ENCODE results near the gene PRSS58.

The PRSS58 gene

GRCh38 chr7:142257958-142258357, at the start of gene PRSS58:
Gene PRSS58, minus strand, starts transcription at chr7:142258058. Its CDS starts 351 bp downstream, at chr7:142257707.
- no peak for DNase-seq

DNA sequence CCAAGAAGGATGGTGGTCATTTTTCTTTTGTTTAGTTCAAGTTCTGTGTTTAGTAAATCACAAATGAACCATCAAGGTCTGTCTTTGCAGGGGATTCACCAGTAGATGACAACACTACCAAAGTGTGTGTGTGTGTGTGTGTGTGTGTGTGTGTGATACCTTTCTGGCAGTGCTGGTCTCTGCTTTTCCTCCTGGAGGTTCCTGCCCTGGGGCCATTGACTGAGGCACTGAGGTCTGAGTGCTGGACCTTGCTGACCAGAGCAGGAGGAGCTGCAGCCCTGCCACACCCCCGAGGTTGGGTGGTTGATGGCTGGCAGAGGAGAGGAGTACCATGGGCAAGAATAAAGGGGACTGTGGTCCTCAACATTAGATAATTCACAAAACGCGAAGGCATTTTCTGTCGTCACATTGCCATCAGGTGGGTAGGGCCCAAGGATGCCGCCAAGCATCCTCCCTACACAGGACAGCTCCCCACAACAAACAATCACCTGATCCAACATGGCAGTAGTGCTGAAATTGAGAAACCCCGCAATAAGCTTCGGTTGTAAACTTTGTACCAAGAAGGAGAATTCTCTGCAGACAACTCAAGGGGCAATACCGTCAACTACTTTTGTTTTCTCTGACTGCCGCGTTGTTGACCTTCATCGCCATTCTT, 49.5 kb upstream of the PRSS58 start:
- no peak for DNase-seq

GRCh38 chr7:142303650-142304049, 45.8 kb upstream of the PRSS58 start:
- peak; percentile 62 for DNase-seq

GRCh38 chr7:142301923-142302550, 44.2 kb upstream of the PRSS58 start:
- DNase-seq = peak; percentile 31

GRCh38 chr7:142301299-142301698, 43.4 kb upstream of the PRSS58 start:
- no peak for DNase-seq

- DNase-seq = peak; percentile 14
Measured at GRCh38 chr7:142300689-142301088, 42.8 kb upstream of the PRSS58 start.

DNA sequence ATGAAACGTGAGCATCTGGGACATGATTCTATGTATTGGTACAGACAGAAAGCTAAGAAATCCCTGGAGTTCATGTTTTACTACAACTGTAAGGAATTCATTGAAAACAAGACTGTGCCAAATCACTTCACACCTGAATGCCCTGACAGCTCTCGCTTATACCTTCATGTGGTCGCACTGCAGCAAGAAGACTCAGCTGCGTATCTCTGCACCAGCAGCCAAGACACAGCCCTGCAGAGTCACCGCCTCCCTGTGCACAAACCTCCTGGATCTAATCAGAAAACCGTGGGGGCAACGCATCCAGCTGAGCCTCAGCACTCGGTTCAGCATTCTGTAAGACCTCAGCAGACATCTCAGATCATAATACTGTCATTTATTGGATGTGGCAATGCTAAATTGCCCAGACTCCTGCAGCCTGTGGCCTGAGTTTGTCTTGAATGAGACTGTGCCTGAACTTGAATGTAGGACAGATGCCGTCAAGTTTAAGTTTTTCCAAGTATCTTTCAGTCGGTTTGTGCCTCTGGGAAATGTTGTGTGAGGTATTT, 41.5 kb upstream of the PRSS58 start:
- DNase-seq = peak; percentile 11

DNA sequence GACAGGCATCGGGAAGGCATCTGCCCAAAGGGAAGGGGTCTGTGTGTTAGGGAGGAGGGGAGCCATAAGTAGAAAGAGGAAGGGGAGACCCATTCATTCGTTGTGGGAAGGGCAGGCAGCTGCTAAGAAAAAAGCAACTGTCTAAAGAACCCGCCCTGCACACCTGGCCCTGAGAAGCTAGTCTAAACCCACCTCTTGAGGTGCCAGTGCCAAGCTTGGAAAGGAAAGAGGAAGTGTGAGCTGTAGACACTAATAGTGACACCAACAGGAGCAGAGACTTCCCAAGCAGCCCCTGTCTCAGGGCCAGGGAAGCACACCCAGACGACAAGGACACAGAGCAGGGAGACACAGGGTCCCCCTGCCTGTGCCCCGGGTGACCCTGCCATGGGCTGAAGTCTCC, 40.8 kb upstream of the PRSS58 start:
- DNase-seq = no peak

DNA sequence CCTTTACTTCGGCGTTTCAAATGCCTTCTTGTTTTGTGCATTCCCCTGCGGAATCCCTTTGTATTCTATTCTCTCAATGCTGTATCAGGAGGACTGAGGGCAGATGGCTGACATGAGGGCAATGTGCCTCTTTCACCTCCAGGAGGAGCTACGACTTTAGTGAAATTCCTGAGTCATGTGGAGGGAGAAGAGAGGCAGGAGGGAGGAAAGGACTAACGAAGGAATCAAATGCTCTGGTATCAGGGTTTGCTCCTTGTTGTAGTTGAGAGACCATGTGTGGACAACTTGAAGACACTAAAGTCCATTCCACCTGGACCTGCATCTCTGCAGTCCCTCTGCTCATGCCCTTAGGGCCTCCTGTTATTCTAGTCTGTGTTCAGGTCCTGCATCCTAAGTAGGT, 40.2 kb upstream of the PRSS58 start:
- peak; percentile 20 for DNase-seq

DNA sequence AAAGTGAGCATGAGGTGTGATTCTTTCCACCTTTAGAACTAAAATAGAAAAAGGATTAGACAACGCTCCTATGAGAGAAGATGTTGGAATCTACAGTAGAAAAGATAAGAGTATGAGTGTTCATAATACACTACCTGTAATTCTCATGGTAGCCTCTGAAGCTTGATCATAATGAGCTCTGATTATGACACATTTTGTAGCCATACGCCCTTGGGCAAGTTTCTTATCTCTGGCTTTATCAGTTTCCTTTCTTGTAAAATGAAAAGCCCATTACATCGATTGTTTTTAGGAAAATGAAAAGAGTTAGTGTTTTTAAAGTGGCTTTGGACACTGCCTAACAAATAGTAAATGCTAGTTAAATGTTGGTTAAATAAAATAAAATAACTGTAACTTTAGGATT, 22.4 kb upstream of the PRSS58 start:
- no peak for DNase-seq

DNA sequence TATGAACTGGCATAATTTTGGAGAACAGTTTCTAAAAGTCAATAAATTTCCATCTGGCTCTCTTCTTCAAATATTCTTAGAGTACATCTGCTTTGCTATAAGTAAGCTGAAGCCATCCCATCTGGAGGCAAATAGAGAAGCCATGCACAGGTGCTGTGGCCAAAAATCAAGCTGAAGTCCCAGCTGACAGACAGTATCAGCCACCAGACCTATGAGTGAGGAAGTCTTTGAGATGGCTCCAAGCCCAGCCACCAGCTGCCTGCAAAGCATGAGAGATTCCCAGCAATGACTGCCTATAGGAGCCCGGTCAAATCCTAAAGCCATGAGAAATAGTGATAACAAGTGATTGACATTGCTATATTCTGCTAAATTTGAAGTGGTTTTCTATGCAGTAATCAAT, 21.7 kb upstream of the PRSS58 start:
- peak; percentile 48 for DNase-seq

- no peak for DNase-seq
Measured at GRCh38 chr7:142275028-142275427, 17.2 kb upstream of the PRSS58 start.

- no peak for DNase-seq
Measured at GRCh38 chr7:142272841-142273240, 15.0 kb upstream of the PRSS58 start.

- DNase-seq = no peak
Measured at GRCh38 chr7:142263598-142264380, 5.9 kb upstream of the PRSS58 start.

DNA sequence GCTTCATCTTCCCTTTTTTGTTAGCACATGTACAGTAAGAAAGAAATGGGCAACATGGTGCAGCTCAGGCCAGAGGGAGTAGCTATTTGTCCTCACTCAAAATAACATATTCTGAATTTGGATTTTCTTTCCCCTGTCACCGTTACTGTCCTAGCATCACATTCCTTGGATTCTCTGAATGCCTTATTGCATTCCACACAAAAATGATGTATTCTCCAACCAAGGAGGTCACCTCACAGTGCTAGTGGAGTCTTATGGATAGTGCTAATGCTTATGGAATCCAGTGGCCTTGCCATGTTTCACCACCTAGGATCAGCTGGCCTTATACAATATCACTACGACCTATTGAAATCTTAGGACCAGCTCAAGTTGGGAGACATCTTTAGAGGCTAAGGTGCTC, 7.2 kb downstream of the PRSS58 start:
- no peak for DNase-seq

DNA sequence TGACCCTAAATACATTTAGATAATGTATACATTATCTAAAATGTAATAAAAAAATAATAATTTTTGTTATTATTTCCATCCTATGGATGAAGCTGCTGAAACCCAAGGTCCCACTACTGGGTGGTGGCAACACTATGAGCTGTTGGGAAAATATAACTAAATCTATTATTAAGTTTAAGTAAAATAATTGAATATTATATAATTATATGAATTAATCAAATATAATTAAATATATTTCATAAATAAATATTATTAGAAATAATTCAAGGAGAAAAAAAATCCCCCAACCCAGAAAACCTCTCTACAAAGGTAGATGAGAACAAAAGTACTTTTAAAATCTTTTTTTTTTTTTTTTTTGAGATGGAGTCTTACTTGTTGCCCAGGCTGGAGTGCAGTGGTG, 7.9 kb downstream of the PRSS58 start:
- DNase-seq = no peak

GRCh38 chr7:142248166-142249160, 9.4 kb downstream of the PRSS58 start:
- DNase-seq = peak; percentile 74

DNA sequence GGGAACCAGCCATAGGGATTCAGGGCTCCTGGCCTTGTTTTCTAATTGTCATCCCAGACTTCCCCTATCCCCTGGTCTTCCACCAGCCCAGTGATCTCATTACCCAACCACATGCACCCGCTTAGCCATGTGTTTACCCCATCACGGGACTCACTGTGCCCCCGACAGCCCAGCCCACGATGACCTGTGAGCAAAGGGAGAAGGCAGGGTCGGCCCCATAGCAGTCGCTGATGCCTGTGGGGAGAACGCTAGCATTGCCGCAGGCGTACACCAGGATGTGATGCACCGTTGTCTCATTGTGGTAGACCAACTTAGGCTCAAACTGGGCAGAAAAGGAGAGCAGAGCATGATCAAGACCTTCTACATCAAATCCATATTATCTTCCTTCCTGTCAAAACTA, 14.0 kb downstream of the PRSS58 start:
- DNase-seq = no peak

- no peak for DNase-seq
Measured at GRCh38 chr7:142240546-142240945, 17.3 kb downstream of the PRSS58 start.

DNA sequence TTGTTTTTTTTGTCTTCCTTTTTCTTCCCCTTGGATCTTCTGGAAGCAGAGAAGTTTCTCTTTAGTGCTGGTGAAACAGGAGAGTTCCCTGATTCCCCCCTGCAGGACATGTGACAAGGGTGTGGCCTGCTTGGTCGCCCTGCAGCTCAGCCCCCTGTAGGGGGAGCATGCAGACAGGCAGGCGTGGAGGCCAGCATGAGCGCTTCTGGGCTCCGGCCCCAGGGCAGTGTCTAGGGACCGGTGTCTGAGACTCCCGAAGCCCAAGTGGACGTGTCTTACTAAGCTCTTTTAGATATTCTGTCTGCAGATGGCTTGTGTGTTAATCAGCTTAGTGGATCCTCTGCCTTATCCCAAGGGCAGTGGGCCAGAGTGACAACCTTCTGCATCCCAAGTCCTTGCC, 26.1 kb downstream of the PRSS58 start:
- DNase-seq = no peak

DNA sequence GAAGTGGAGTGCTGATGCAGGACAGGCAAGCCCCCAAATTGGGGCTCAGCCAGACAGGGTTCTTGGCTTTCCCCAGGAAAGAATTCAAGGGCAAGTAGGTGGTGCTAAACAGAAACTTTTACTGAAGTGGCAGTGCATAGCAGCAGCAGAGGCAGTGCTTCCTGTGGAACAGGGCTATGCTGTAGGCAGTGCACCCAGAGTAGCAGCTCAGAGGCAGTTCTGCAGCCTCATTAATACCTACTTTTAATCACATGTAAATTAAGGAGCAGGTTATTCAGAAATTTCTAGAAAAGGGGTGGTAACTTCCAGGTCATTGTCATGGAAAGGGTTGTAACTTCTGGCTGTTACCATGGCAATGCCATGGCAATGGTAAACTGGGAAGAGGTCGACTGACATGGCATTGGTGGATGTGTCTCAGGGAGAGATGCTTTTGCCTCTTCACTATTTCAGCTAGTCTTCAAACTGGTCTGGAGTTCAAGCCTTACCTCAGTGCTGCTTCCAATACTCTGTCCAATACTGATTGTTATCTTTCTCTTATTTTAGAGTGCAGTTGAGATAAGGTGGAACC, 29.2 kb downstream of the PRSS58 start:
- DNase-seq = no peak
